HG02610 (cell line): ENCODE results near the gene ANKRD12.
"Not testable (repeated sequence)": the region's sequence is repeated elsewhere in the genome, so short reads cannot be mapped to it uniquely, and the experiment has no call there.

Source experiments
- ATAC-seq: cut with Tn5 transposase; IDR thresholded peaks from one replicate; pipeline ENCODE4 v1.9.1; 2021; ENCODE audit warnings: mild to moderate bottlenecking, moderate library complexity; ENCODE audit not compliant: unreplicated experiment

ANKRD12 gene

GRCh38 chr18:9223356-9223755 lies 86.8 kb downstream of the ANKRD12 start:
- ATAC-seq: no peak

DNA sequence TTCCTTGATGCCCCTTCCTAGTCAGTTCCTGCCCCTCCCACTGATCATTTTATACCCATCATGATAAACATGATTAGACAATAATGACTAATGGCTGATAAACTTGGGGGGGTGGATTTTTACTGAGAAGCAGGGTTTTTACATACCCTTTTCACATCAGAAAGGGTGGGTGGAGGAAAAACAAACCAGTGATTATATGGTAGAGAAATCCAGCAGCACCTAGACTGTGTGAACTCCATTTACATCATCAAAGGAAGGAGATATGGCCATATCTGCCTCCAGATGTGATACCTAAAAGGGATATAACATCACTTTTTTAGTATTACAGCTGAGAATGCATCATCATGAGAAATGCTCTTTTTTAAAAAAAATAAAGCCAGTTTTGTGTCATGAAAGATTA lies 89.9 kb downstream of the ANKRD12 start:
- ATAC-seq: no peak

GRCh38 chr18:9231852-9232486 lies 95.4 kb downstream of the ANKRD12 start:
- ATAC-seq: no peak

DNA sequence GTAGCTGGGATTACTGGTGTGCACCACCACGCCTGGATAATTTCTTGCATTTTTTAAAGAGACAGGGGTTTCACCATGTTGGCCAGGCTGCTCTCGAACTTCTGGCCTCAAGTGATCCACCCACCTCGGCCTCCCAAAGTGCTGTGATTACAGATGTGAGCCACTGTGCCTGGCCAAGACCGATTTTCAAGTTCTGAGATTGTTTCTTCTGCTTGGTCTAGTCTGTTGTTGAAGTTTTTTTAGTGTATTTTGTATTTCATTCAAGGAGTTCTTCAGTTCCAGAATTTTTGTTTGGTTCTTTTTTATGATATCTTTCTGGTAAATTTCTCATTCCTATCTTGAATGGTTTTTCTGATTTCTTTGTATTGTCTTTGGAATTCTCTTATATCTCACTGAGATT lies 96.4 kb downstream of the ANKRD12 start:
- ATAC-seq: no peak

GRCh38 chr18:9233771-9234440 lies 97.3 kb downstream of the ANKRD12 start:
- ATAC-seq: no peak

DNA sequence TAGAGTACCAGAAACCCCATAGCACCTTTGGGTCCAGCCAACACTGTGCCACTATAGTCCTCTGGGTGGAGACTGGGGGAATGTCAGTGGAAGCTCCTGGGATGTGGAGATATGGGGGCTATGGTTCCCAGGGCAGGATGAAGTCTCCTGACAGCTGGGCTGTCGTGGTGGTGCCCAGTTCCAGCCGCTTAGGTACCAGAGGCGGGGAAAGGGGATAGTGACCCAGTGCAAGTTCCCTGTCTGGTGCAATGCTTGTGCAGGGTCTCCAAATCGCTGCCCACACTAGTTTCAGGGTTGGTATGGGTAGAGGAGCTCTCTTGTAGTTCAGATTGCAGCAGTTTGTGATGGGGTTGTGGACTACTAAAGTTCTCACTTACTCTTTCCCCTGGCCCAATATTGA lies 97.9 kb downstream of the ANKRD12 start:
- ATAC-seq: no peak

- ATAC-seq: no peak
Measured at GRCh38 chr18:9237981-9238380, 101.4 kb downstream of the ANKRD12 start.

GRCh38 chr18:9239720-9240119 lies 103.1 kb downstream of the ANKRD12 start:
- ATAC-seq: peak; percentile 40

- peak; percentile 47 for ATAC-seq
Measured at GRCh38 chr18:9240270-9240669, 103.7 kb downstream of the ANKRD12 start.

- no peak for ATAC-seq
Measured at GRCh38 chr18:9243029-9243428, 106.4 kb downstream of the ANKRD12 start.

- no peak for ATAC-seq
Measured at GRCh38 chr18:9244376-9244775, 107.8 kb downstream of the ANKRD12 start.

DNA sequence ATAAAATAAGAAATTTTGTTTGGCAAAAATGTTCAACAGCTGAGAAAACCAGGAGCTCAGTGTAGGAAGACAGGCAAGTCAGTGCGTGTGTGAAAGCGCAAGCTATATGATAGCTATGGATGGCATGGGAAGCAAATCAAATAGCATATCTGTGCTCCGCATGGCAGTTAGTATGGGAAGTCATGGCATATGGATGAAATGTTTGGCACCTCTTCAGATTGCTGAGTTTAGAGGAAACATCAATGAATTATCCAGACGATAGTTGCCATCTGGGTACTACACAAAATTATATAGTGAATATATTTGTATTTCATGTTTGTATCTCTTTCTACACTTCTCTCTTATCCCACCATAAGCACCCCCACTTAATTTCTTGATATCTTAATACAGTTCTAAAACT lies 112.1 kb downstream of the ANKRD12 start:
- ATAC-seq: no peak

GRCh38 chr18:9249254-9249653 lies 112.7 kb downstream of the ANKRD12 start:
- ATAC-seq: no peak

DNA sequence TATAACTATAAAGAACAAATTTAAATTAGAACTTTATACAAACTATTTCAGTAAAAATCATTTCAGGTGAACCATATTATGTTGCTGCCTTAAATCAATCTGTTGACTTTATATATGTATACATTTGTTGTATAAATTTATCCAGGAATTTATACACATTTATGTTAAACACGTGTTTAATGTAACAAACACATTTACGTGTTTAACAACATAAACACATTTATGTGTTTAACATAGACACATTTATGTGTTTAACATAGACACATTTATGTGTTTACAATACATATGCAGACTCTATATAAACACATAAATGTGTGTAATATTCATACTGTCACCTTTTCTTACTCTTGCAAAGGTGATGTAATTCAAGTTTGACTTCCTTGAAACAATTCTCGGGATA lies 122.6 kb downstream of the ANKRD12 start:
- no peak for ATAC-seq

DNA sequence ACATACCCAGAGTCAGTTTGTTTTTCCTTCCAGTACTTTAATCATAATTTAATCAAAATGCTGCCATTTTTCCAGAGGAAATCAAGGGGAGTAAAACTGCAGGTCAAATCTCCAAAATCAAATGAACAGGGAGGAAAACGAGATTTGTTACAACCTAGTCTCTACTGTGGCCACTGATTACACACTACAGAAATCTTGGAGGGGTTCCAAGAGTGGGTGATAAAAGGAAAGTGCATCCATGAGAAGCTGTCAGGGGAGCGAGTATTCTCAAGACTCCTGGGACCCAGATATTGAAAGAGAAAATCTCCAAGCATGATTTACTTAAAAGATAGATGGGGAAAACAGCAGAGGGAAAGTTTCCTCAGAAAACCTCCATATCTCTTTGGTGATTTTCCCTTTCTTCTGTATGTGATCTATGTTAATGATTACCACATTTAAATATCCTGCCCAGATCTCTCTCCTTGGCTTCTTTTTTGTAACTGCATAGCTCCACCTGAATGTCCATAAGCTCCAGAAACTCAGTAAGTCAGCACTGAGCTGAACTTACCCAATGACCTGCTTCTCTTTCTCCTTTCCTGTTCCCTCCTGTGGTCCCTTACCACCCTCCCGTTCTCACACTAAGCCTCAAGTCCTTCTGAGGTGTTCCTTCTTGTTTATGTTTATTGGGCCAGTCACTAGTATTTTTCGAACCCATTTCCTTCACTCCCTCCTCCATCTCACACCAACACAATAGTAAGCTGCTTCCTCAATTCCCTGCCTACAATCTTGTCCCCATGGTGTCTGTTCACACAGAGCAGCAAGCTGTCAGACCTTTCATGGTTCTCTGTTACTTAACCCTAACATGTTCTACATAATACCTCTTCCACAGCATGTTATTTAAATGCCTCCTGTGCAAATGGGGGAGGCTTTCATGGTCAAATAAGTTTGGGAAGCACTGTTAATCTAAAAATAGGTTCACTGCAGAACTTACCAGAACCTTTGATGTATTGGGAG lies 124.1 kb downstream of the ANKRD12 start:
- ATAC-seq: no peak

DNA sequence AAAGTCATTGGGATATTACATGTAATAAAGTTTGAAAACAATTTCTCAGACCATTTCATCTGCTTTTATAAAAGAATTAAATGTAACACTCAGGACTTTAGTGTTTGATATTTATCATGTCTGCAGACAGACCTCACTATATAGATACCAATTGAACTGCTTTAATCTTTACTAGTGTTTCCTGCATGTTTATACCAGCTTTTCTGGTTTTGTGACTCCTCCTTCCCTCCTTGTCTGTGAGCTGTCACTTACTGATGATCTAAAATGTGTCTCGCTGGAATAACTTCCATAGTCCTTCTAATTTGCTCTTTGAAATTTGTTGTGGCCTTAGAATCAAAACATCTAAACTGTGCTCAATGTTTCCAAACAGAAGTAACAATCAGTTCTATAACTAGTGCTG lies 126.7 kb downstream of the ANKRD12 start:
- ATAC-seq: no peak

GRCh38 chr18:9264797-9265196 lies 128.2 kb downstream of the ANKRD12 start:
- not testable (repeated sequence) for ATAC-seq

GRCh38 chr18:9273221-9273620 lies 136.6 kb downstream of the ANKRD12 start:
- ATAC-seq: no peak

GRCh38 chr18:9275890-9276289 lies 139.3 kb downstream of the ANKRD12 start:
- no peak for ATAC-seq

DNA sequence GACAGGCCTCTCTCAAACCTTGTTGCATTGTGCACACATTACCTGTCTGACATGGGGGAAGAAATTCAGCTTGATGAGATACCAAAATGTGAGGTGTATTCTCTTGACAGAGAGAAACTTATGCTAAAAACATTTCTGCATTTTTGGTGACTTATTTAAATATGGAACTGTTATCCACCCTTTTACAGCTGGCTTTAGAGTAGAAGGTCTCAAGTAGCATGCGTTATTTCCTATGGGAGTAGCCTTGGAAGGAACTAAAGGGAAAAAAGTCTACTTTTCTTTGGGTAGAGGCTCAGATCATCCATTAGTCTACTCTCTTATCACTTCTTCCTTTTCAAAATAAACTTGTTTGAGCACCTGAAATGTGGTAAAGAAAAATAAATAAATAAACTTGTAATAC lies 141.4 kb downstream of the ANKRD12 start:
- no peak for ATAC-seq

- ATAC-seq: no peak
Measured at GRCh38 chr18:9280849-9281248, 144.3 kb downstream of the ANKRD12 start.

- no peak for ATAC-seq
Measured at GRCh38 chr18:9281780-9282179, 145.2 kb downstream of the ANKRD12 start.
